EH (cell line): ENCODE results near the gene ZNF239.
"Not testable (repeated sequence)": the region's sequence is repeated elsewhere in the genome, so short reads cannot be mapped to it uniquely, and the experiment has no call there.

ENCODE experiments used
- DNase-seq: peaks from one replicate; pipeline ENCODE4 v3.0.0-alpha.2; 2015; ENCODE audit warnings: low read depth

ZNF239 gene

GRCh38 chr10:43574001-43574892 is at the start of gene ZNF239:
TSS of gene ZNF239 (minus strand) at chr10:43574616. CDS start at chr10:43558079, 16,537 bp downstream.
- DNase-seq: peak; percentile 92

- peak; percentile 39 for DNase-seq
These were observed 48.9 kb upstream of the ZNF239 start for GRCh38 chr10:43623351-43623750.

- no peak for DNase-seq
These were observed 47.6 kb upstream of the ZNF239 start for GRCh38 chr10:43622038-43622437.

GRCh38 chr10:43619368-43619767 is 45.0 kb upstream of the ZNF239 start:
- no peak for DNase-seq

GRCh38 chr10:43616697-43617370 is 42.4 kb upstream of the ZNF239 start:
- DNase-seq: no peak

GRCh38 chr10:43610636-43611035 is 36.2 kb upstream of the ZNF239 start:
- peak; percentile 67 for DNase-seq

GRCh38 chr10:43607199-43607573 is 32.8 kb upstream of the ZNF239 start:
- DNase-seq: no peak

- peak; percentile 70 for DNase-seq
These were observed 32.1 kb upstream of the ZNF239 start, which contains the start of gene ZNF485 for GRCh38 chr10:43606323-43607198. TSS of gene ZNF485 (plus strand) at chr10:43606438. CDS start at chr10:43607051, 613 bp downstream.

- DNase-seq: no peak
These were observed 31.5 kb upstream of the ZNF239 start for GRCh38 chr10:43605850-43606322.

GRCh38 chr10:43601576-43601975 is 27.2 kb upstream of the ZNF239 start:
- DNase-seq: not testable (repeated sequence)

- no peak for DNase-seq
These were observed 24.9 kb upstream of the ZNF239 start for GRCh38 chr10:43599333-43599732.

- DNase-seq: peak; percentile 35
These were observed 24.0 kb upstream of the ZNF239 start for GRCh38 chr10:43598446-43598845.

- no peak for DNase-seq
These were observed 22.1 kb upstream of the ZNF239 start for GRCh38 chr10:43596546-43596945.

- DNase-seq: no peak
These were observed 21.4 kb upstream of the ZNF239 start for GRCh38 chr10:43595739-43596298.

- DNase-seq: peak; percentile 31
These were observed 20.7 kb upstream of the ZNF239 start for GRCh38 chr10:43594944-43595589.

- no peak for DNase-seq
These were observed 17.0 kb upstream of the ZNF239 start for GRCh38 chr10:43591303-43591904.

GRCh38 chr10:43586730-43587115 is 12.3 kb upstream of the ZNF239 start:
- not testable (repeated sequence) for DNase-seq

GRCh38 chr10:43585981-43586729 is 11.7 kb upstream of the ZNF239 start:
- no peak for DNase-seq

- peak; percentile 24 for DNase-seq
These were observed 10.6 kb upstream of the ZNF239 start for GRCh38 chr10:43585046-43585445.

GRCh38 chr10:43584051-43584450 is 9.6 kb upstream of the ZNF239 start:
- no peak for DNase-seq
